GM12878 (cell line): Measurements from ENCODE around the gene NLGN1. TPM values are rescaled to one million over a fixed set of nuclear protein-coding genes. Genes with fewer than 3 reads are reported as not detected.

ENCODE experiments used
- CTCF ChIP-seq, 3 experiments: IDR thresholded peaks in 2 of 3; conservative IDR thresholded peaks in 1 of 3; 2 replicates each; pipeline ENCODE4 v1.5.1; 2011; ENCODE audit warnings: low read depth in 3 of 3, low read length in 3 of 3, mild to moderate bottlenecking in 3 of 3, control low read depth in 2 of 3, moderate library complexity in 2 of 3, inconsistent platforms in 1 of 3, mixed read lengths in 1 of 3; ENCODE audit not compliant: control insufficient read depth in 2 of 3, insufficient read depth in 1 of 3; ENCODE audit errors: extremely low read depth in 1 of 3
- DPF2 ChIP-seq: fragments of 450-650 bp; IDR thresholded peaks from 2 replicates; pipeline ENCODE4 v1.6.1; 2017; ENCODE audit warnings: mild to moderate bottlenecking
- EZH2 ChIP-seq: IDR thresholded peaks from 2 replicates; pipeline ENCODE4 v1.6.1; 2012; ENCODE audit warnings: low read depth, mild to moderate bottlenecking, control low read depth, inconsistent platforms, low read length, borderline replicate concordance; ENCODE audit not compliant: control insufficient read depth
- JUND ChIP-seq: IDR thresholded peaks from 2 replicates; pipeline ENCODE4 v1.6.1; 2012; ENCODE audit warnings: low read depth, mild to moderate bottlenecking, low read length, improper control_type of control experiment, moderate library complexity
- PBX3 ChIP-seq: IDR thresholded peaks from 2 replicates; pipeline ENCODE4 v1.6.1; 2011; ENCODE audit warnings: mild to moderate bottlenecking, low read depth, low read length, moderate library complexity; ENCODE audit not compliant: insufficient replicate concordance
- SKIL ChIP-seq: fragments of 450-650 bp; IDR thresholded peaks from 2 replicates; pipeline ENCODE4 v1.6.1; 2017; ENCODE audit warnings: mild to moderate bottlenecking, low read depth, inconsistent platforms; ENCODE audit not compliant: poor library complexity, severe bottlenecking
- ZBED1 ChIP-seq: IDR thresholded peaks from 2 replicates; pipeline ENCODE4 v1.6.1; 2016; ENCODE audit warnings: borderline replicate concordance
- polyA plus RNA-seq, 11 experiments: library from polyadenylated mRNA; depleted of rRNA in 4 of 11; unstranded in 6 of 11; stranded (reverse) in 5 of 11; fragments of >200 nt; fragmentation: Nextera tagmentation in 4 of 11; fragmentation: Illumina TruSeq in 1 of 11; extraction: Ambion mirVana in 4 of 11; extraction: Trizol in 1 of 11; gene quantifications; 1 replicate in 1 of 11; 2 replicates in 10 of 11; pipeline versions ENCODE4 v1.2.1 to v1.2.3, GENCODE V29; 2011 to 2016; ENCODE audit warnings: inconsistent platforms in 2 of 11, missing spikeins in 2 of 11, low read depth in 1 of 11
- total RNA-seq, 4 experiments: library from RNA; depleted of rRNA in 3 of 4; stranded (reverse); fragments of >200 nt in 3 of 4; fragmentation: Illumina TruSeq in 1 of 4; extraction: Trizol in 1 of 4; gene quantifications; 2 replicates each; pipeline versions ENCODE4 v1.2.1 to v1.2.3, GENCODE V29; 2013 to 2021
- TF ChIP-seq, protein P1 (sequence below): IDR thresholded peaks from 2 replicates; pipeline ENCODE4 v1.6.1; 2012; ENCODE audit warnings: low read depth, low read length, improper control_type of control experiment
- TF ChIP-seq, protein P2 (sequence below): IDR thresholded peaks from 2 replicates; pipeline ENCODE4 v1.6.1; 2011; ENCODE audit warnings: borderline replicate concordance, low read depth, mild to moderate bottlenecking, moderate library complexity, low read length; ENCODE audit not compliant: insufficient read depth, poor library complexity, severe bottlenecking
- TF ChIP-seq, protein P3 (sequence below): fragments of 450-650 bp; IDR thresholded peaks from 2 replicates; pipeline ENCODE4 v1.6.1; 2017; ENCODE audit warnings: low read depth, mild to moderate bottlenecking, moderate library complexity

Gene NLGN1
- total and polyA plus RNA-seq, 10 of the 15 experiments (the other 5 are each of a cell fraction or from before 2014, with no cell fraction given) = not detected

DNA sequence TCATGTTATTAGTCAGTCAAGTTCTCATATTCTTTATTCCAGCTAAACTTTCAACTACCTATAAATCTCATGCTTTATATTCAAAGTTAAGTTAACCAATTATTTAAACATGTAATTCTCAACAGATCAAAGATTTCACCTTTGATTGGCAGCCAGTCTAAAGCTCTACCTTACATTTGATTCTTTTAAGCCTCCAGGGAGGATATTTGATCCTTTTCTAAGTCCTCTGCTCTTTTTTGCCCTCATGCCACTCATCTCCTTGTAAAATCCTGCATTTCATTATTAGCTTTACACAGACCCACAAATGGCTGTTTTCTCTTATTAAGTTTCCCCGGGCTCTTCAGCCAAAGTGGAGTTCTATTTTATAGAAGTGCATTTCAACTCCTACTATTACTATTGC lies 134.1 kb downstream of the NLGN1 start (continued):
- TF ChIP-seq SKIL = no peak
- TF ChIP-seq, protein P1, sequence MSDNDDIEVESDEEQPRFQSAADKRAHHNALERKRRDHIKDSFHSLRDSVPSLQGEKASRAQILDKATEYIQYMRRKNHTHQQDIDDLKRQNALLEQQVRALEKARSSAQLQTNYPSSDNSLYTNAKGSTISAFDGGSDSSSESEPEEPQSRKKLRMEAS = no peak
- TF ChIP-seq ZBED1 = no peak
- no peak for TF ChIP-seq PBX3
- TF ChIP-seq, protein P2, sequence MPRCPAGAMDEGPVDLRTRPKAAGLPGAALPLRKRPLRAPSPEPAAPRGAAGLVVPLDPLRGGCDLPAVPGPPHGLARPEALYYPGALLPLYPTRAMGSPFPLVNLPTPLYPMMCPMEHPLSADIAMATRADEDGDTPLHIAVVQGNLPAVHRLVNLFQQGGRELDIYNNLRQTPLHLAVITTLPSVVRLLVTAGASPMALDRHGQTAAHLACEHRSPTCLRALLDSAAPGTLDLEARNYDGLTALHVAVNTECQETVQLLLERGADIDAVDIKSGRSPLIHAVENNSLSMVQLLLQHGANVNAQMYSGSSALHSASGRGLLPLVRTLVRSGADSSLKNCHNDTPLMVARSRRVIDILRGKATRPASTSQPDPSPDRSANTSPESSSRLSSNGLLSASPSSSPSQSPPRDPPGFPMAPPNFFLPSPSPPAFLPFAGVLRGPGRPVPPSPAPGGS = no peak
- no peak for TF ChIP-seq DPF2
- TF ChIP-seq EZH2 = no peak
- TF ChIP-seq, protein P3, sequence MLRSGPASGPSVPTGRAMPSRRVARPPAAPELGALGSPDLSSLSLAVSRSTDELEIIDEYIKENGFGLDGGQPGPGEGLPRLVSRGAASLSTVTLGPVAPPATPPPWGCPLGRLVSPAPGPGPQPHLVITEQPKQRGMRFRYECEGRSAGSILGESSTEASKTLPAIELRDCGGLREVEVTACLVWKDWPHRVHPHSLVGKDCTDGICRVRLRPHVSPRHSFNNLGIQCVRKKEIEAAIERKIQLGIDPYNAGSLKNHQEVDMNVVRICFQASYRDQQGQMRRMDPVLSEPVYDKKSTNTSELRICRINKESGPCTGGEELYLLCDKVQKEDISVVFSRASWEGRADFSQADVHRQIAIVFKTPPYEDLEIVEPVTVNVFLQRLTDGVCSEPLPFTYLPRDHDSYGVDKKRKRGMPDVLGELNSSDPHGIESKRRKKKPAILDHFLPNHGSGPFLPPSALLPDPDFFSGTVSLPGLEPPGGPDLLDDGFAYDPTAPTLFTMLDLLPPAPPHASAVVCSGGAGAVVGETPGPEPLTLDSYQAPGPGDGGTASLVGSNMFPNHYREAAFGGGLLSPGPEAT = no peak
- TF ChIP-seq JUND = no peak
- no peak for TF ChIP-seq CTCF (IDR thresholded peaks at IDR 0.05 in 2 of 3, conservative IDR thresholded peaks at IDR 0.05 in 1 of 3; ENCODE audit: control insufficient read depth in 2 of 3, extremely low read depth in 1 of 3, insufficient read depth in 1 of 3, low read depth in 3 of 3, low read length in 3 of 3)
